Fibroblast of villous mesenchyme (primary cell): ENCODE results near the gene PRRX2. TPM values are rescaled to one million over a fixed set of nuclear protein-coding genes. Genes with fewer than 3 reads are reported as not detected.

Source experiments
- DNase-seq: peaks from one replicate; pipeline ENCODE4 v3.0.0-alpha.2; 2010; ENCODE audit warnings: low read depth
- H3K4me3 ChIP-seq: 2 replicates; pipeline ENCODE4 v1.5.1; 2011; ENCODE audit warnings: low read depth, mild to moderate bottlenecking, low read length
- total RNA-seq: library from RNA; depleted of rRNA; stranded (reverse); fragments of >200 nt; gene quantifications from 2 replicates; pipeline ENCODE4 v1.2.3, GENCODE V29; 2012
- TF ChIP-seq, protein P1 (sequence below): IDR thresholded peaks from 2 replicates; pipeline ENCODE4 v1.5.1; 2012; ENCODE audit warnings: low read depth, mild to moderate bottlenecking, low read length; ENCODE audit not compliant: insufficient read depth

Gene PRRX2
- total RNA-seq, 1 donor: under 0.01 TPM

DNA sequence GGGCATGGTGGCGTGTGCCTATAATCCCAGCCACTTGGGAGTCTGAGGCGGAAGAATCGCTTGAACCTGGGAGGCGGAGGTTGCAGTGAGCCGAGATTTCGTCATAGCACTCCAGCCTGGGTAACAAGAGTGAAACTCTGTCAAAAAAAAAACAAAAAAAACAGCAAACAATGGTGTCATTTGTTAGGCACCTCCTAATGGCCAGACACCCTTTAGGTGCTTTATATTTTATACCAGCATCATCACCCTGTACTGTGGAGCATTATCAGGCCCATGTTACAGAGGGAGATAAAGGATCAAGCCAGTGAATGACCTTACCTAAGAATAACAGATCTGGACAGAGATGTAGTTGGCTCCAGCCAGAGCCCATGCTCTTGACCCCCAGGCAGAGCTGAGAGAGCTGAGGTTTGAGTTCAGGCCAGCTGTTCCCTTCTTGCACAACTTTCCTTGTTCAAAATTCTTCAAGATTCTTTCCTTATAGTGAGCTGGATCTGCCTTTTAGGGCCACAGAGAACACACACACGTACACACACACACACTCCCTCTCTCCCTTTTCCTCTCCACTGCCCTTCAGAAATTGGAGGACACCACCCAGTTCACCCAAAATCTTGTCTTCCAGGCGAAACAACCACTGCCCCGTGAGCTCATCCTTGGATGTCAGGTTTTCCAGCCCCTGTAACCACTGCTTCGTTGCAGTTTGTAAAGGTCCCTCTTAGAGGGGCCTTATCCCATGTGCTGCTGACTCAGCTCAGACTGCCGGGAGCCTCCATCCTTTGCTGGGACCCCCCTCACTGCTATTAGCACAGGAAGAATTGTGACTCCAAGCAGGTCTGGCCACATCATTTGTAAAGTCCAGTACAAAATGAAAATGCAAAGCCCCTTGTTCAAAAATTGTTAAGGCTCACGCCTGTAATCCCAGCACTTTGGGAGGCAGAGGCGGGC lies 97.8 kb downstream of the PRRX2 start:
- no peak overlapping the region for H3K4me3 ChIP-seq
- TF ChIP-seq, protein P1, sequence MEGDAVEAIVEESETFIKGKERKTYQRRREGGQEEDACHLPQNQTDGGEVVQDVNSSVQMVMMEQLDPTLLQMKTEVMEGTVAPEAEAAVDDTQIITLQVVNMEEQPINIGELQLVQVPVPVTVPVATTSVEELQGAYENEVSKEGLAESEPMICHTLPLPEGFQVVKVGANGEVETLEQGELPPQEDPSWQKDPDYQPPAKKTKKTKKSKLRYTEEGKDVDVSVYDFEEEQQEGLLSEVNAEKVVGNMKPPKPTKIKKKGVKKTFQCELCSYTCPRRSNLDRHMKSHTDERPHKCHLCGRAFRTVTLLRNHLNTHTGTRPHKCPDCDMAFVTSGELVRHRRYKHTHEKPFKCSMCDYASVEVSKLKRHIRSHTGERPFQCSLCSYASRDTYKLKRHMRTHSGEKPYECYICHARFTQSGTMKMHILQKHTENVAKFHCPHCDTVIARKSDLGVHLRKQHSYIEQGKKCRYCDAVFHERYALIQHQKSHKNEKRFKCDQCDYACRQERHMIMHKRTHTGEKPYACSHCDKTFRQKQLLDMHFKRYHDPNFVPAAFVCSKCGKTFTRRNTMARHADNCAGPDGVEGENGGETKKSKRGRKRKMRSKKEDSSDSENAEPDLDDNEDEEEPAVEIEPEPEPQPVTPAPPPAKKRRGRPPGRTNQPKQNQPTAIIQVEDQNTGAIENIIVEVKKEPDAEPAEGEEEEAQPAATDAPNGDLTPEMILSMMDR: no peak
- DNase-seq: peak; percentile 94

DNA sequence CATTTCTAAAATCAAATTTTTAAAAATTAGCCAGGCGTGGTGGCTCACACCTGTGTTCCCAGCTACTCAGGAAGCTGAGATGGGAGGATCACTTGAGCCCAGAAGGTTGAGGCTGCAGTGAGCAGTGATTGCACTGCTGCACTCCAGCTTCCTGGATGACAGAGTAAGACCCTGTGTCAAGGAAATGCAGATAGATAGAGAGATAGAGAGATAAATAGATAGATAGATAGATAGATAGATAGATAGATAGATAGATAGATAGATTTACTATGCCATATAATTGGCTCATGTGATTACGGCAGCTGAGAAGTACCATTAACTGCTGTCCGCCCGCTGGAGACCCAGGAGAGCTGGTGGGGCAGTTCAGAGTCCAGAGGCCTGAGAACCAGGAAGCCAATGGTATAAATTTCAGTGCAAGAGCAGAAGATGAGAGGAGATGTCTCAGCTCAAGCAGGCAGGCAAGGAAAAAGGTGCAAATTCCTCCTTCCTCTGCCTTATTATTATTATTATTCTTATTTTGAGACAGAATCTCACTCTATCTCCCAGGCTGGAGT lies 100.4 kb downstream of the PRRX2 start:
- H3K4me3 ChIP-seq: no peak overlapping the region
- TF ChIP-seq, protein P1: no peak
- DNase-seq: no peak

DNA sequence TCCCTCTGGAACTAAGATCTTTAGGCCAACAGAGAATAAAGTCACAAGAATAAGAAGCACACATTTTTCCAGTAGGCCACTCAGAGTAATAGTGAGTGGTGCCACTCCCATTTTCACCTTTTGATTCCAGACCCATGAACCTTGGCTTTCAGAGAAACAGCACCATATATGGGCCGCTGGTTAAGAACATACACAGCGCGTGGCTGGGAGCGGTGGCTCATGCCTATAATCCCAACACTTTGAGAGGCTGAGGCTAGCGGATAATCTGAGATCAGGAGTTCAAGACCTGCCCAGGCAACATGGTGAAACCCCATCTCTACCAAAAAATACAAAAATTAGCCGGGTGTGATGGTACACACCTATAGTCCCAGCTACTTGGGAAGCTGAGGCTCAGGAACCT lies 103.0 kb downstream of the PRRX2 start:
- H3K4me3 ChIP-seq: no peak overlapping the region
- DNase-seq: no peak
- TF ChIP-seq, protein P1: no peak

DNA sequence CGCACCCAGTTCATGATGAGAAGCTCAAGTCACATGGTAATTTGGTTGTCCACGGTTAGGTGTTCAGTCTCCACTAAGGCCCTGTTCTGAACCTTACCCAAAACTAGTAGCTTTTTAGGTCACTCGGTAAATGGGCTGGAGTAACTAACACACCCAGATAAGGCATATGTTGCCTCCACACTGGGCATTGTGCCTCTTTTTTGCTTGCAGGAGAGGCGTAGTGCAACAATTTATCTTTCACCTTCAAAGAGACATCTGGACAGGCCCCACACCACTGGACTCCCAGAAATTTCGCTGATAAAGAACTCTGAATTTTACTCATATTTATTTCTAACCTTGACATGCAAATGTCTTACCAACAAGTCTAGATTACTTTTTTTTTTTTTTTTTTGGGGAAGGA lies 104.2 kb downstream of the PRRX2 start:
- TF ChIP-seq, protein P1: no peak
- H3K4me3 ChIP-seq: no peak overlapping the region
- DNase-seq: no peak

DNA sequence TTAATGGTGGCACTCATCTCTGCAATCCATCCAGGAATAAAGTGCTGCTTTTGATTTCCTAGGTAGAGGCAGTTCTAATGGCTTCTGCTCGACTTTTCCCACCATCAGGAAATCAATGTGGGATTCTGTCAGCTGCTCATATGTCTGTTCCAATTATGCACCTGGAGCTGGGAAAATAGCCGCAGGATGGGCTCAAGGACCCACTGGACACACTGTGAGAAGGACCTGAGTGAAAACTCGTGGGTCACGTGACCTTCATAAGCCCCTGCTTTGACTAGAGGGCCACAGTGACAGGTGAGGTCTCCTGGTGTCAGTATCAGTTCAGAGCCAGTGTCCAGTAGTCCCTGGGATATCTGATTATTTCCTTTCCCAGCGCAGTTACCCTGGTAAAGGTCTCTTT lies 105.3 kb downstream of the PRRX2 start:
- TF ChIP-seq, protein P1: no peak
- H3K4me3 ChIP-seq: no peak overlapping the region
- DNase-seq: no peak

Other genes with a start within 250 kb of the PRRX2 start
- 0.32 TPM in 1 of 2 replicates, not detected in the other for gene C9orf50, start 44.5 kb upstream of the PRRX2 start, total RNA-seq
- 34.8 and 36.3 TPM in 2 replicates for gene NTMT1, start 39.5 kb upstream of the PRRX2 start, total RNA-seq
- gene ASB6, start 23.5 kb upstream of the PRRX2 start, total RNA-seq: 16.8 and 20.3 TPM in 2 replicates
- gene PTGES, start 87.4 kb downstream of the PRRX2 start, total RNA-seq: 8.7 and 16.0 TPM in 2 replicates
- gene TOR1B, start 137.5 kb downstream of the PRRX2 start, total RNA-seq: 27.4 and 33.2 TPM in 2 replicates
- gene TOR1A, start 158.5 kb downstream of the PRRX2 start, total RNA-seq: 43.8 and 51.4 TPM in 2 replicates
- 19.3 and 32.4 TPM in 2 replicates for gene C9orf78, start 169.6 kb downstream of the PRRX2 start, total RNA-seq
- gene USP20, start 169.8 kb downstream of the PRRX2 start, total RNA-seq: 7.7 and 10.4 TPM in 2 replicates